PFSK-1 (cell line): ENCODE data around the gene ATF5.

Source experiments
- FOXP2 ChIP-seq: optimal IDR thresholded peaks from 2 replicates; pipeline ENCODE3; 2011; ENCODE audit warnings: borderline replicate concordance, control low read depth, inconsistent platforms; ENCODE audit not compliant: insufficient read depth; ENCODE audit errors: extremely low read length, extremely low read depth
- POLR2AphosphoS5 ChIP-seq: IDR thresholded peaks from 2 replicates; pipeline ENCODE4 v1.6.1; 2012; ENCODE audit warnings: low read depth, mild to moderate bottlenecking, control low read depth, low read length, moderate library complexity
- REST ChIP-seq, 2 experiments: IDR thresholded peaks; 2 replicates each; pipeline versions ENCODE4 v1.6.1 to v1.8.0; 2011 to 2012; ENCODE audit warnings: low read depth in 2 of 2, low read length in 2 of 2, control low read depth in 1 of 2, inconsistent platforms in 1 of 2, mild to moderate bottlenecking in 1 of 2, moderate library complexity in 1 of 2; ENCODE audit not compliant: insufficient read depth in 1 of 2
- SIN3A ChIP-seq: IDR thresholded peaks from 2 replicates; pipeline ENCODE4 v1.6.1; 2012; ENCODE audit warnings: mild to moderate bottlenecking, low read length, moderate library complexity, borderline replicate concordance; ENCODE audit not compliant: insufficient read depth
- TAF1 ChIP-seq: IDR thresholded peaks from 2 replicates; pipeline ENCODE4 v1.6.1; 2012; ENCODE audit warnings: low read length, control low read depth, borderline replicate concordance; ENCODE audit not compliant: insufficient read depth

DNA sequence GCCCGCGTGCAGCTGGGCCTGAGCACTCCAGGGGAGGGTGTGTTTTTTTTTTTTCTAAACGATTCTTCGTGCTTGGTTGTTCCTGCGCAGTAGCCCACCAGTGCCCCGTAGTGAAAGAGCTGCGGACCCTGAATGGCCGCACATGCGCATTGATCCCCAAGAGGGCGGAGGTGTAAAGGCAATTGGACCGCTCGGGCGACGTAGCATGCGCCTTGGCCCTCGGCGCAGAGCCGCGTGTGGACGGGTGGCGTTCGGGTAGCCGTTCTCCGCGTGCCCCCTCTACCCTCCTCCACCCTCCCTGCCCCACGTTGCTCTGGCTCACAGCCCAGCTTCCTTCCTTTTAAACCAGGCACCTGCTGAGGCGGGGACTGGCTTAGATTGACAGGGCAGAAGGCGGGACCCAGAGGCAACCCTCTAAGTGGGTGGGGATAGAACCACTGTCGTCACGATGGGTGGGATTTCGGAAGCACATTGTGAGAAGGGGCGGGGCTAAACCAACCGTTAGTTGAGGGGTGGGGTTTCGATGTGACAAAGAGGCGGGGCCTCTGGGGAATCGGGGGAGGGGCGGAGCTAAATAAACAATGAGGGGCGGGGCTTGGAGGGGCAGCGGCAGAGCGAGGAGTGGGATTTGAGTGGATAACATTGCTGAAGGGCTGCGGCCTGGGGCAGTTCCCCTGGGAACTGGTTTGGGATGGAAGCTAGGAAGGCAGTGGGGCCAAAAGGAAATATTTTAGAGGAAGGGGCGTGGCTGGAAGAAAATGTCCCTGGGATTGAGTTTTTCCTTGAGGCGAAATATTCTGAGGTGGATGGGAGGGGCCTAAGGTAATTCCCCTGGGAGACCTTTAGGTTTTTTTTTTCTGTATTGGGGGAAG lies 842 bp downstream of the ATF5 start:
- TF ChIP-seq POLR2AphosphoS5 = peak; percentile 77; the same call in 1 of the 2 replicates
- TF ChIP-seq SIN3A = peak; percentile 33; the same call in 1 of the 2 replicates
- no peak; a peak in 1 of 4 replicates for TF ChIP-seq REST (IDR thresholded peaks at IDR 0.05; ENCODE audit: insufficient read depth in 1 of 2, low read depth in 2 of 2, low read length in 2 of 2)
- 0 out of 2 replicates have a peak, but pooled peaks have one; percentile 12 for TF ChIP-seq TAF1
- peak; percentile 67 for TF ChIP-seq FOXP2
